K562 (cell line): ENCODE data around the gene RDH13. TPM values are rescaled to one million over a fixed set of nuclear protein-coding genes. Genes with fewer than 3 reads are reported as not detected.

Experiments used
- ASH1L ChIP-seq: fragments of 450-650 bp; IDR thresholded peaks from 2 replicates; pipeline ENCODE4 v1.6.1; 2018; ENCODE audit warnings: borderline replicate concordance, mild to moderate bottlenecking, low read depth; ENCODE audit not compliant: partially characterized antibody
- BDP1 ChIP-seq: IDR thresholded peaks from 3 replicates; pipeline ENCODE4 v1.6.1; 2011; ENCODE audit not compliant: insufficient read length, insufficient read depth
- BHLHE40 ChIP-seq: IDR thresholded peaks from 2 replicates; pipeline ENCODE4 v1.6.1; 2011; ENCODE audit warnings: low read length, improper control_type of control experiment
- CHAMP1 ChIP-seq: fragments of 450-650 bp; IDR thresholded peaks from 2 replicates; pipeline ENCODE4 v1.6.1; 2016; ENCODE audit warnings: mild to moderate bottlenecking
- CHD1 ChIP-seq: fragments of 200-600 bp; sonication (generic); IDR thresholded peaks from one replicate; pipeline ENCODE4 v1.6.1; 2012; ENCODE audit warnings: mild to moderate bottlenecking, moderate library complexity, low read length, inconsistent platforms
- CREB3 ChIP-seq: fragments of 450-650 bp; conservative IDR thresholded peaks from 2 replicates; pipeline ENCODE4 v1.6.1; 2016; ENCODE audit warnings: missing genetic modification characterization, low read depth, mild to moderate bottlenecking, missing compliant biosample characterization, moderate library complexity
- E2F1 ChIP-seq: sonication (generic); formaldehyde crosslinking; IDR thresholded peaks from 2 replicates; pipeline ENCODE4 v1.8.1; 2023; ENCODE audit warnings: mild to moderate bottlenecking, missing genetic modification reagents, moderate library complexity
- ELK1 ChIP-seq: sonication (generic); formaldehyde crosslinking; IDR thresholded peaks from 2 replicates; pipeline ENCODE4 v1.8.1; 2022; ENCODE audit warnings: missing genetic modification reagents
- FOSL1 ChIP-seq: fragments of 200-800 bp; sonication (Bioruptor generic); conservative IDR thresholded peaks from 2 replicates; pipeline ENCODE4 v1.6.1; 2016; ENCODE audit warnings: missing genetic modification characterization, missing compliant biosample characterization
- HOMEZ ChIP-seq: fragments of 250-450 bp; sonication (Bioruptor Pico); IDR thresholded peaks from 2 replicates; pipeline ENCODE4 v1.4.0; 2020; ENCODE audit warnings: mild to moderate bottlenecking, moderate library complexity
- KDM1A ChIP-seq, 2 experiments: fragments of 450-650 bp; IDR thresholded peaks; 2 replicates each; pipeline ENCODE4 v1.6.1; 2016; ENCODE audit warnings: mild to moderate bottlenecking in 2 of 2
- MAFK ChIP-seq: IDR thresholded peaks from 2 replicates; pipeline ENCODE4 v1.6.1; 2011; ENCODE audit warnings: low read length, improper control_type of control experiment
- MYBL2 ChIP-seq, 2 experiments: fragments of 450-650 bp in 1 of 2; sonication (generic) in 1 of 2; formaldehyde crosslinking in 1 of 2; IDR thresholded peaks; 2 replicates each; pipeline versions ENCODE4 v1.6.1 to v1.8.1; 2017 to 2022; ENCODE audit warnings: borderline replicate concordance in 1 of 2, inconsistent platforms in 1 of 2, low read depth in 1 of 2, mild to moderate bottlenecking in 1 of 2, missing genetic modification reagents in 1 of 2, moderate library complexity in 1 of 2
- NFRKB ChIP-seq: fragments of 450-650 bp; IDR thresholded peaks from 2 replicates; pipeline ENCODE4 v1.6.1; 2016; ENCODE audit warnings: low read depth
- PHB2 ChIP-seq: fragments of 450-650 bp; IDR thresholded peaks from 2 replicates; pipeline ENCODE4 v1.6.1; 2017; ENCODE audit warnings: low read depth
- POLR2B ChIP-seq: fragments of 450-650 bp; IDR thresholded peaks from 2 replicates; pipeline ENCODE4 v1.6.1; 2018; ENCODE audit warnings: low read depth; ENCODE audit not compliant: partially characterized antibody
- POU5F1 ChIP-seq: fragments of 150-350 bp; IDR thresholded peaks from 2 replicates; pipeline ENCODE4 v1.6.1; 2014; ENCODE audit warnings: borderline replicate concordance, low read length, low read depth, mild to moderate bottlenecking; ENCODE audit not compliant: partially characterized antibody
- RBFOX2 ChIP-seq: fragments of 200-400 bp; formaldehyde crosslinking; IDR thresholded peaks from 2 replicates; pipeline ENCODE4 v1.6.1; 2017; ENCODE audit warnings: low read depth, mild to moderate bottlenecking, low read length, moderate library complexity
- SIN3B ChIP-seq: fragments of 450-650 bp; IDR thresholded peaks from 2 replicates; pipeline ENCODE4 v1.6.1; 2017; ENCODE audit warnings: low read depth, mild to moderate bottlenecking, moderate library complexity
- SMAD2 ChIP-seq: fragments of 150-350 bp; IDR thresholded peaks from 2 replicates; pipeline ENCODE4 v1.6.1; 2014; ENCODE audit warnings: low read depth, mild to moderate bottlenecking, low read length
- SMAD4 ChIP-seq: fragments of 250-450 bp; sonication (Bioruptor Pico); conservative IDR thresholded peaks from 2 replicates; pipeline ENCODE4 v1.8.0; 2021; ENCODE audit warnings: inconsistent platforms, mild to moderate bottlenecking, moderate library complexity
- SMARCA5 ChIP-seq: fragments of 450-650 bp; IDR thresholded peaks from 2 replicates; pipeline ENCODE4 v1.6.1; 2016
- TAL1 ChIP-seq: fragments of 450-650 bp; IDR thresholded peaks from 2 replicates; pipeline ENCODE4 v1.6.1; 2016; ENCODE audit warnings: mild to moderate bottlenecking
- ZNF717 ChIP-seq: fragments of 250-450 bp; sonication (Bioruptor Pico); IDR thresholded peaks from 2 replicates; pipeline ENCODE4 v1.5.0; 2021
- polyA plus RNA-seq, 8 experiments: library from polyadenylated mRNA; depleted of rRNA in 4 of 8; stranded (reverse) in 5 of 8; unstranded in 3 of 8; fragments of >200 nt; fragmentation: Nextera tagmentation in 2 of 8; fragmentation: Illumina TruSeq in 1 of 8; extraction: Ambion mirVana in 2 of 8; extraction: Trizol in 1 of 8; gene quantifications; 2 replicates each; pipeline versions ENCODE4 v1.2.1 to v1.2.3, GENCODE V29; 2011 to 2014; ENCODE audit warnings: inconsistent platforms in 1 of 8, missing spikeins in 1 of 8
- total RNA-seq, 7 experiments: library from RNA; depleted of rRNA in 6 of 7; stranded (reverse); fragments of >200 nt in 6 of 7; fragmentation: Illumina TruSeq in 2 of 7; extraction: Trizol in 2 of 7; gene quantifications; 2 replicates each; pipeline versions ENCODE4 v1.2.1 to v1.2.3, GENCODE V29; 2011 to 2021; ENCODE audit warnings: low replicate concordance in 1 of 7

Gene RDH13
- total and polyA plus RNA-seq, 9 of the 15 experiments (the other 6 are each of a cell fraction or from before 2014, with no cell fraction given), result 7.5 to 70.3 (median 39.5) TPM

- TF ChIP-seq E2F1 (CRISPR knock-in tag), result no peak
- no peak for TF ChIP-seq RBFOX2
- TF ChIP-seq SMAD4, result no peak
- TF ChIP-seq CHD1, result no peak
- no peak for TF ChIP-seq ELK1 (CRISPR knock-in tag)
- peak in 1 of 2 experiments; percentile 39; a peak in 1 of 4 replicates for TF ChIP-seq KDM1A (IDR thresholded peaks at IDR 0.05)
- TF ChIP-seq SIN3B, result no peak
- TF ChIP-seq ZNF717 (CRISPR knock-in tag), result no peak
- TF ChIP-seq CREB3 (tag), result no peak
- TF ChIP-seq POU5F1, result no peak
- no peak for TF ChIP-seq SMAD2
- TF ChIP-seq MYBL2 (IDR thresholded peaks at IDR 0.05; ENCODE audit: low read depth), result no peak
- TF ChIP-seq MYBL2 (CRISPR knock-in tag; IDR thresholded peaks at IDR 0.05; ENCODE audit: borderline replicate concordance), result no peak
- TF ChIP-seq ASH1L, result no peak
- TF ChIP-seq FOSL1 (tag), result no peak
- no peak for TF ChIP-seq HOMEZ (CRISPR knock-in tag)
- no peak for TF ChIP-seq MAFK
- TF ChIP-seq BHLHE40, result no peak
- TF ChIP-seq NFRKB, result no peak
- no peak for TF ChIP-seq SMARCA5
- TF ChIP-seq CHAMP1, result no peak
- no peak for TF ChIP-seq PHB2
- no peak for TF ChIP-seq TAL1
- TF ChIP-seq BDP1, result no peak
- TF ChIP-seq POLR2B, result peak; percentile 16
Measured at GRCh38 chr19:55024111-55024510, 38.8 kb downstream of the RDH13 start (continued).
